Measurements from ENCODE around the gene TMOD1.

GRCh38 chr9:97511655-97512427, 10.4 kb downstream of the TMOD1 start:
- TF ChIP-seq CTCF (IDR thresholded peaks at IDR 0.05) (no peak), POLR2A (IDR thresholded peaks at IDR 0.05) (no peak)
